Brain microvascular endothelial cell (primary cell): ENCODE measurements around the gene GRM2.

Experiments
- DNase-seq: peaks from one replicate; pipeline ENCODE4 v3.0.0-alpha.2; 2020
- H3K27ac ChIP-seq: fragments of 250-450 bp; sonication (Bioruptor Pico); 2 replicates; pipeline ENCODE4 v1.5.1; 2020; ENCODE audit warnings: mild to moderate bottlenecking, moderate library complexity
- H3K27me3 ChIP-seq: fragments of 250-450 bp; sonication (Bioruptor Pico); replicated peaks from 2 replicates; pipeline ENCODE4 v1.5.1; 2020; ENCODE audit warnings: mild to moderate bottlenecking
- H3K36me3 ChIP-seq: fragments of 250-450 bp; sonication (Bioruptor Pico); replicated peaks from 2 replicates; pipeline ENCODE4 v1.5.1; 2020; ENCODE audit warnings: mild to moderate bottlenecking
- H3K4me3 ChIP-seq: 2 replicates; pipeline ENCODE4 v1.5.1; 2011; ENCODE audit warnings: low read depth, mild to moderate bottlenecking, control low read depth, low read length, moderate library complexity
- CTCF ChIP-seq: IDR thresholded peaks from 2 replicates; pipeline ENCODE4 v1.5.1; 2011; ENCODE audit warnings: low read depth, mild to moderate bottlenecking, moderate library complexity, low read length, control low read depth, inconsistent platforms; ENCODE audit errors: missing control alignments
- in situ Hi-C: cut with HindIII; loops from 2 replicates; pipeline ENCODE4 v1.10.0; 2017; ENCODE audit warnings: low sequenced_read_pairs, low pct_ligation_motif_present

The GRM2 gene

DNA sequence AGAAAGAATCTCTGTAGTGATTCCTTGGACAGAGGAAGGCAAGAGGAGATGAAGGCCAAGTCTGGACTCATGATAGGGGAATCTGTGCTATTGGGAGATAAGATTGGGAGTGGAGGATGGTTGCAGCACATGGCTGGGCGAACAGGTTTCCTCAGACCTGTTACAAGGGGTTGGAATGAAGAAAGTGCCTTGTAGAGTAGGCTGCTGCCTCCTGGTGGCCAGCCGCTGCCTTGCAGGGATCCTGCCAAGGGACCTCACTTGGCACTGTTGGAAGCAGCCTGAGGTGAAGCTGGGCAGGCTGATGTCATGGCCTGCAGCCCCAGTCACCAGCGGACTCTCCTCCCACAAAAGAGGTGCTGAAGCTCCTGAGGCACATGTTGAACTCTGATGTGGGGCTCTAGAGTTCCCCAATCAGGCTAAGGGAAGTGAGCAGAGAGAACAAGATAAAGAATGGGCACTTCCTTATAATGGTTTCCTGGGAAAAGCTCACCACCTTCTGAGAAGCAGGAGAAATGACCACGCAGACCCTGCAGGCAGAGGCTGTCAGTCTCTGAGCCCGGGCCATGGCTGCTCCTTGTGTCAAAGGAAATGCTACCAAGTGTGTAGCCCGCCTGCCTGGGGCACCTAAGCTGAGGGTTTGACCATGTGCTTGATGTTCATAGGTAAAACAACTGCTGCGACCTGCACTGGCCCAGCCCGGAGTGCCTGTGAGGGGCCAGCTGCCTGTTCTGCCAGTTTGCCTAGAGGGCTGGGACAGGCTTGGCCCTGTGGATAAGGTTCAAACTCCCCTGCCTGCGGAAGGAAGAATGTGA, 37.4 kb upstream of the GRM2 start:
- H3K27me3 ChIP-seq, result no peaks in the 10 kb centered on the region
- TF ChIP-seq CTCF, result peak; percentile 100
- no peak overlapping the region for H3K4me3 ChIP-seq
- in situ Hi-C loops, result no loop called here
- no peak overlapping the region for H3K27ac ChIP-seq
- peak; percentile 86 for DNase-seq
- H3K36me3 ChIP-seq, result no peaks in the 10 kb centered on the region

- DNase-seq, result no peak
- Histone ChIP-seq H3K4me3 (peak overlapping the region; percentile 79), H3K27ac (no peak overlapping the region), H3K36me3 (no peaks in the 10 kb centered on the region), H3K27me3 (no peaks in the 10 kb centered on the region)
- in situ Hi-C loops, result no loop called here
- no peak for TF ChIP-seq CTCF
Observed at GRCh38 chr3:51670053-51670822, 36.6 kb upstream of the GRM2 start.

DNA sequence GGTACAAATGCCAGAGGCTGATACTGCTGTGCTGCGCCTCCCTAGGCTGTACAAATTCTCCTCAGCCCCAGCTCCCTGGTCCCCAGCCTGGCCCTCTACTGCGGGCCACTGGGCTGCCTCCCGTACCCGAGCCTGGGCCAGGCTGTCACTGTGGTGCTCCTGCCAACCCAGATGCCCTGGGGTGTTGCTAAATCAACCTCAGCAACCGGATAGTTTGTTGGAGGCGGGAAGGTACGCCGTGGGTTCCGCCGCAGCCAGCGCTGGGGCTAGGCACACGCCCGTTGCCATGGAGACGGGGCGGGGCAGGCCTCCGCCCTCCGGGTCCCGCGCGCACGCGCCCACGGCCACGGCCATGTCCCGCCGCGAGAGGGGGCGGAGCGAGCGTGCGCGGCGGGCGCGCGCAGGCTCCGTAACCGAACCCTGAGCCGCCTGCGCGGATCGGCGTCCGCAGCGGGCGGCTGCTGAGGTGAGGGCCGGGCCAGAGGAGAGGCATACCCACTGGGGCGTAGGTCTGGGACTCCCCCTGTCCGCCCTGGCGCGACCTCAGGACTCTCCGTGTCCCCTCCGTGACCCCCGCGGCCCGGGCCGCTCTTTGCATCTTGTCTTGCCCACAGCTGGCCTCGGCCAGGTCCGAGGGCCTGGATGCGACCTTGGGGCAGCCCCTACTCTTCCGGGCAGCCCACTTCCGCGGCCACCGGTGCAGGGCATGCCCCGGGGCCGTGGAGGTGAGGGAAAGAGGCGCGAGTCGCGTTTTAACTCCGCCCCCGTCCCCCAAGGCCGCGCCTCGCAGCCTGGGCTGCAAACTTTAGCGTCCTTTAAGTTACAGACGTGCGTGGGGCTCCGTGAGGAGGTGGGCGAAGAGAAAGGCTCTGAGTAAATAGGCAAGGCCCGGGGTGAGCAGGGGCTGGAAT, 35.8 kb upstream of the GRM2 start, which contains the start of gene TEX264:
TSS of gene TEX264 (plus strand) at position 430 of the 911 bp plus-strand sequence. CDS start 3,053 bp downstream, outside the sequence.
- in situ Hi-C loops, result no loop called here
- Histone ChIP-seq H3K4me3 (peak within 1 kb of the TSS; percentile 79), H3K36me3 (no peaks in the 10 kb centered on the region), H3K27me3 (no peaks in the 10 kb centered on the region), H3K27ac (no peak within 1 kb of the TSS)
- no peak for TF ChIP-seq CTCF
- DNase-seq, result peak; percentile 30

DNA sequence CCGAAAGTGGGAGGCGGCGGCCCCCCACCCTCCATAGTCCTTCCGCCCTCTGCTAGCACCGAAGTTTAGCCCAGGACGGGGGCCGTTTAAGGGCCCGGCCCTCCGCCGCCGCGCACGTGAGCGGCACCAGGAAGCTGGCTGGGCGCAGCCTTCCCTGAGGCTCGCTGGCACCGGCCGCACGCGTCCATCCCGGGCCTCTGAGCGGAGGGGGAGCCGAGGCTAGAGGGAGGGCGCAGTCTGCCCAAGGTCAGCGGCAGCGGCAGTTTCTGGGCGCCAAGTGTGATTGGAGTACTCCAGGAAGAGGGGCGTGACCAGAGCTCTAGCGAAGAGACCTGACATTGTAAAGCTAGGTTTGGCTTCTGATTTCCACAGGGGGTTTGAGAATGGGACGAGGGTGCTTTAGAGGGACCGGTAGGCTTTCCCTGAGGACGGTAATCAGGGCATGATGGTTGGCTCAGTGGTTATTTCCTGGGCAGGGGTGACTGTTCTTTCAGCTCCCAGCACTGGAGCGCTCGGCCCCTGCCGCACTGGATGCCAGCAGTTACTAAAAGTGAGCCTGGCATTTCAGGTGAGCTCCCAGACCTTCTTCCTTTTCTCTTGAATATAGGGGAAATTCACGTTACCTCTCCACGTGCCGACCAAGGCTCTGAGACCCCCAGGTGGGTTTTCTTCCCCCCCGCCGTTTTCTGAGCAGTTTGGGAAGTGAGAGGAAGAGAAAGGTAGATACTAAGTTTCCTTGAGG, 35.0 kb upstream of the GRM2 start:
- H3K36me3 ChIP-seq, result no peaks in the 10 kb centered on the region
- peak; percentile 28 for DNase-seq
- H3K4me3 ChIP-seq, result peak overlapping the region; percentile 79
- TF ChIP-seq CTCF, result no peak
- in situ Hi-C loops, result no loop called here
- H3K27ac ChIP-seq, result no peak overlapping the region
- no peaks in the 10 kb centered on the region for H3K27me3 ChIP-seq

DNA sequence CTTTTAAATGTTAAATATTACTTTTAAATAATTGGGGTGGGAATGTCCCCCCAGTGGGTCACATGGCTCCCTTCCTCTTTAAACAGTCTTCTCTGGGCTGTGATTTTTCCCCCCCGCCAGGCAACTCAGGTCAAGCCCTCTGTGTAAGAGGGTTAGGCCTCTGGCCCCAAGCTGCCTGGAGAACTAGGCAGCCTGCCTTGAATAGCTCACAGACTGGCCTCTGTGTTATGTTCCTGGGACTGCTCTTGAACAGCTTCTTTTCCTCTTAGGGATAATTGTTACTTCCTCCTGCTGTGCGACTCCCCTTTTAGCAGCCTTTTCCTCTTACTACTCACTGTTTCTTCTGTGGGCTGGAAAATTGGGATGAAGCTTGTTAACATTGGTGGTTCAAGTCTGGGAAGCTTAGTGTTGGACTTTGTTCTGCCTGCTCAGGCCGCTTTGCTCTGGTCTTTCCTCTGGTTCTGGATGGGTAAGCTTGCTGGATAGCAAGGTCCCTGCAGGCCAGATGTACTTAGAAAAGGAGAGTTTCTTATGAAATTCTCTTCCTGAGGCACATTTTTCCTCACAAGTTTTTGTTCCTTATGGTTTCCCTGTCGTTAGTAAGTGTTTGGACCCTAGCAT, 33.6 kb upstream of the GRM2 start:
- H3K27me3 ChIP-seq, result no peaks in the 10 kb centered on the region
- H3K4me3 ChIP-seq, result no peak overlapping the region
- no peak overlapping the region for H3K27ac ChIP-seq
- no peaks in the 10 kb centered on the region for H3K36me3 ChIP-seq
- TF ChIP-seq CTCF, result no peak
- in situ Hi-C loops, result no loop called here
- no peak for DNase-seq
